Smooth muscle cell (in vitro differentiated cells): ENCODE results near the gene ZNF616. TPM values are rescaled to one million over a fixed set of nuclear protein-coding genes. Genes with fewer than 3 reads are reported as not detected.

Experiments used
- DNase-seq: peaks from one replicate; lab custom pipeline; 2025; ENCODE audit not compliant: unreplicated experiment; lab: John Stamatoyannopoulos, UW
- H2AFZ ChIP-seq: fragments of 200-600 bp; sonication (generic); 2 replicates; pipeline ENCODE4 v1.6.0; 2016; ENCODE audit warnings: antibody characterized with exemption, low read depth, mild to moderate bottlenecking
- H3F3A ChIP-seq: fragments of 200-600 bp; sonication (generic); 2 replicates; pipeline ENCODE4 v1.6.0; 2017; ENCODE audit warnings: antibody characterized with exemption, low read depth
- H3K27ac ChIP-seq: fragments of 200-600 bp; sonication (generic); 2 replicates; pipeline ENCODE4 v1.5.1; 2016; ENCODE audit warnings: low read depth, mild to moderate bottlenecking
- H3K27me3 ChIP-seq: fragments of 200-600 bp; sonication (generic); 2 replicates; pipeline ENCODE4 v1.6.1; 2016; ENCODE audit warnings: low read depth, mild to moderate bottlenecking
- H3K36me3 ChIP-seq: fragments of 200-600 bp; sonication (generic); 2 replicates; pipeline ENCODE4 v1.5.1; 2016; ENCODE audit warnings: low read depth
- H3K4me1 ChIP-seq: fragments of 200-600 bp; sonication (generic); 2 replicates; pipeline ENCODE4 v1.5.1; 2016; ENCODE audit warnings: low read depth
- H3K4me2 ChIP-seq: fragments of 200-600 bp; sonication (generic); 2 replicates; pipeline ENCODE4 v1.6.0; 2016; ENCODE audit warnings: mild to moderate bottlenecking
- H3K4me3 ChIP-seq: fragments of 200-600 bp; sonication (generic); 2 replicates; pipeline ENCODE4 v1.5.1; 2016; ENCODE audit warnings: mild to moderate bottlenecking
- H3K79me2 ChIP-seq: fragments of 200-600 bp; sonication (generic); 2 replicates; pipeline ENCODE4 v1.6.0; 2016; ENCODE audit warnings: low read depth, mild to moderate bottlenecking
- H3K9ac ChIP-seq: fragments of 200-600 bp; sonication (generic); 2 replicates; pipeline ENCODE4 v1.6.0; 2016; ENCODE audit warnings: low read depth
- H3K9me3 ChIP-seq: fragments of 200-600 bp; sonication (generic); replicated peaks from 2 replicates; pipeline ENCODE4 v1.5.1; 2016; ENCODE audit warnings: low read depth
- H4K20me1 ChIP-seq: fragments of 200-600 bp; sonication (generic); 2 replicates; pipeline ENCODE4 v1.6.0; 2016; ENCODE audit warnings: low read depth
- WGBS: methylation state at CpG from one replicate; pipeline ENCODE4 v1.1.7; 2016; ENCODE audit warnings: low lambda C conversion rate; 5-methylcytosine and 5-hydroxymethylcytosine counted together
- polyA plus RNA-seq: library from polyadenylated mRNA; unstranded; fragments of >200 nt; fragmentation: Nextera tagmentation; extraction: Ambion mirVana; gene quantifications from 2 replicates; pipeline ENCODE4 v1.2.1, GENCODE V29; 2016
- total RNA-seq: library from RNA; depleted of rRNA; stranded (reverse); fragments of >200 nt; gene quantifications from 2 replicates; pipeline ENCODE4 v1.2.3, GENCODE V29; 2014
- TF ChIP-seq, protein P1 (sequence below): fragments of 200-600 bp; sonication (generic); IDR thresholded peaks from 2 replicates; pipeline ENCODE4 v1.5.1; 2017; ENCODE audit warnings: borderline replicate concordance, mild to moderate bottlenecking, antibody characterized with exemption; ENCODE audit not compliant: insufficient read depth, poor library complexity, severe bottlenecking

Gene ZNF616
- total and polyA plus RNA-seq, 2 experiments from 2014 or later = 8.7 to 11.3 TPM

DNA sequence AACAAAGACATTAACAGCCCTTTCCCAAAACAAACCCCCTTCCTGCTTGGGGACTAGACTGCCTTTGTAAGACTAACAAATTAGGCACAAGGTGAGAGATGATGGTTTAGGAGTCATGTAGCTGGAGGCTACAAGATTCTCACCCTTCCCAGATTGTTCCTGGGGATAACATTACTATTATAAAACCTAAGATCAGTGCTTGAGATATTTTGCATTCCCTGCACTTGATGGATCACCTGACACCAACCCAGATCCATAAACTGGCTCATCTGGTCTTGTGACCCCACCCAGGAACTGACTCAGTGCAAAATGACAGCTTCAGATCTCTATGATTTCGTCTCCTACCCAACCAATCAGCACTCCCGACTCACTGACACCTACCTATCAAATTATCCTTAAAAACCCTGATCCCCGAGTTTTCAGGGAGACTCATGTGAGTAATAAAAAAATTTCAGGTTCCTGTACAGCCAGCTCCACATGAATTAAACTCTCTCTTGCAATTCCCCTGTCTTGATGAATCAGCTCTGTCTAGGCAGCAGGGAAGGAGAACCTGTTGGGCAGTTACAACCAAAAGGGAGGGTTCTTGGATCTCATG lies 2.4 kb upstream of the ZNF616 start:
- H3F3A ChIP-seq = peaks cover 4% of the 10 kb centered on the region
- H3K36me3 ChIP-seq = no peaks in the 10 kb centered on the region
- whole genome bisulfite sequencing = 79% methylated on average over 3 of the region's 3 CpGs
- H3K9me3 ChIP-seq = peaks cover 5% of the 10 kb centered on the region
- no peak overlapping the region for H3K4me3 ChIP-seq
- no peak overlapping the region for H3K27ac ChIP-seq
- H3K9ac ChIP-seq = no peak overlapping the region
- no peak for DNase-seq
- no peaks in the 10 kb centered on the region for H4K20me1 ChIP-seq
- no peak overlapping the region for H3K4me2 ChIP-seq
- peaks cover 14% of the 10 kb centered on the region for H3K79me2 ChIP-seq
- TF ChIP-seq, protein P1, sequence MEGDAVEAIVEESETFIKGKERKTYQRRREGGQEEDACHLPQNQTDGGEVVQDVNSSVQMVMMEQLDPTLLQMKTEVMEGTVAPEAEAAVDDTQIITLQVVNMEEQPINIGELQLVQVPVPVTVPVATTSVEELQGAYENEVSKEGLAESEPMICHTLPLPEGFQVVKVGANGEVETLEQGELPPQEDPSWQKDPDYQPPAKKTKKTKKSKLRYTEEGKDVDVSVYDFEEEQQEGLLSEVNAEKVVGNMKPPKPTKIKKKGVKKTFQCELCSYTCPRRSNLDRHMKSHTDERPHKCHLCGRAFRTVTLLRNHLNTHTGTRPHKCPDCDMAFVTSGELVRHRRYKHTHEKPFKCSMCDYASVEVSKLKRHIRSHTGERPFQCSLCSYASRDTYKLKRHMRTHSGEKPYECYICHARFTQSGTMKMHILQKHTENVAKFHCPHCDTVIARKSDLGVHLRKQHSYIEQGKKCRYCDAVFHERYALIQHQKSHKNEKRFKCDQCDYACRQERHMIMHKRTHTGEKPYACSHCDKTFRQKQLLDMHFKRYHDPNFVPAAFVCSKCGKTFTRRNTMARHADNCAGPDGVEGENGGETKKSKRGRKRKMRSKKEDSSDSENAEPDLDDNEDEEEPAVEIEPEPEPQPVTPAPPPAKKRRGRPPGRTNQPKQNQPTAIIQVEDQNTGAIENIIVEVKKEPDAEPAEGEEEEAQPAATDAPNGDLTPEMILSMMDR = no peak
- H3K27me3 ChIP-seq = no peaks in the 10 kb centered on the region
- H3K4me1 ChIP-seq = peaks cover 11% of the 10 kb centered on the region
- no peak overlapping the region for H2AFZ ChIP-seq

- Histone ChIP-seq H3K9me3 (no peaks in the 10 kb centered on the region), H2AFZ (no peak overlapping the region), H3K27ac (no peak overlapping the region), H4K20me1 (no peaks in the 10 kb centered on the region), H3K4me3 (no peak overlapping the region), H3K9ac (no peak overlapping the region), H3K4me1 (peaks cover 11% of the 10 kb centered on the region), H3F3A (peaks cover 4% of the 10 kb centered on the region), H3K36me3 (peaks cover 5% of the 10 kb centered on the region), H3K27me3 (no peaks in the 10 kb centered on the region), H3K79me2 (peaks cover 23% of the 10 kb centered on the region), H3K4me2 (no peak overlapping the region)
- TF ChIP-seq, protein P1 = no peak
- no peak for DNase-seq
- WGBS = 92% methylated on average over 2 of the region's 2 CpGs
Measured at GRCh38 chr19:52141203-52141602, 1.5 kb upstream of the ZNF616 start.

DNA sequence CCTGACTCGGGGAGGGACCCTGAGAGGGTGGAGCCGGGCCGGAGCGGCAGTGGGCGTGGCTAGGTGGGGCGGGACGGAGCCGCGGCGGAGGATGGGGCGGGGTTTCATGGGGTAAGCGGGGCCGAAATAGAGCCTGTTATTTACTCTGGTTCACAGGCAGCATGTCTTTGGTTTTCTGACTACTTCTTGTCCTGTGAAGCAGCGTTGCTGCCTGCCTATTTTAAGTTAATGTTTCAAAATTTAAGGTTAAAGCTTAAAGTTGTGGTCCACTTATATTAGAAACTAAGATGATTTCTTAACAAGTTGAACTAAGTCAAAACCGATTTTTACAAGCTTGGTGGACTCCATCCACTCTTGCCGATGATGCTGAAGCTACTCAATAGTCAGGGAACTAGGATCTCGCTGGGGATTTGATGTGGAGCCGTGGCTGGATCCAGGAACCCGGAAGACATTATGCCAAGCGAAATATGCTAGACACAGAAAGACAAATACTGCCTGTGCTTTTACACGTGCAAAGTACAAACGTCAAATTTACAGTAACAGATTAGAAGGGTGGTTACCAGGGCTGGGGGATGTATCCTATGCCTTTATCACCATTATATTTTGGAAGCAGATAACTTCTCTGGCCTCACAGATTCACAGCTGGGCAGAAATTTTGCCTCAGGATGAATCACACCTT lies 433 bp upstream of the ZNF616 start:
- Histone ChIP-seq H3K27ac (peak overlapping the region; percentile 24), H3K9ac (no peak overlapping the region), H3K36me3 (peaks cover 7% of the 10 kb centered on the region), H3F3A (peaks cover 4% of the 10 kb centered on the region), H3K79me2 (peaks cover 34% of the 10 kb centered on the region), H2AFZ (peak overlapping the region; percentile 97), H3K4me1 (peaks cover 11% of the 10 kb centered on the region), H3K4me2 (peak overlapping the region; percentile 97), H4K20me1 (no peaks in the 10 kb centered on the region), H3K27me3 (no peaks in the 10 kb centered on the region), H3K9me3 (no peaks in the 10 kb centered on the region), H3K4me3 (peak overlapping the region; percentile 88)
- WGBS = 72% methylated on average over 9 of the region's 22 CpGs
- TF ChIP-seq, protein P1 = no peak
- no peak for DNase-seq

GRCh38 chr19:52138983-52139251 lies 821 bp downstream of the ZNF616 start:
- 3% methylated on average over 7 of the region's 7 CpGs for WGBS
- H3K9ac ChIP-seq = peak overlapping the region; percentile 87
- H3K4me3 ChIP-seq = peak overlapping the region; percentile 88
- no peaks in the 10 kb centered on the region for H3K27me3 ChIP-seq
- peak overlapping the region; percentile 97 for H3K4me2 ChIP-seq
- H3K79me2 ChIP-seq = peaks cover 46% of the 10 kb centered on the region
- peaks cover 5% of the 10 kb centered on the region for H3K9me3 ChIP-seq
- peaks cover 4% of the 10 kb centered on the region for H3F3A ChIP-seq
- H4K20me1 ChIP-seq = no peaks in the 10 kb centered on the region
- H3K4me1 ChIP-seq = peaks cover 11% of the 10 kb centered on the region
- no peak for DNase-seq
- TF ChIP-seq, protein P1 = no peak
- H3K36me3 ChIP-seq = peaks cover 15% of the 10 kb centered on the region
- H3K27ac ChIP-seq = peak overlapping the region; percentile 85
- H2AFZ ChIP-seq = peak overlapping the region; percentile 95
